Vagina (tissue), 2 donors: ENCODE data around the gene PLEKHM1.
"Not testable (repeated sequence)": the region's sequence is repeated elsewhere in the genome, so short reads cannot be mapped to it uniquely, and the experiment has no call there.

Source experiments
- POLR2A ChIP-seq, 2 donors: fragments of 450-650 bp; IDR thresholded peaks; one replicate each; pipeline ENCODE4 v1.6.1; 2017; ENCODE audit warnings: antibody characterized with exemption in 2 of 2, mild to moderate bottlenecking in 2 of 2, moderate library complexity in 2 of 2
- POLR2AphosphoS5 ChIP-seq, 2 donors: sonication (generic); formaldehyde crosslinking; IDR thresholded peaks; one replicate each; pipeline ENCODE4 v1.9.0; 2017; ENCODE audit warnings: antibody characterized with exemption in 2 of 2, mild to moderate bottlenecking in 2 of 2, low read depth in 1 of 2; ENCODE audit not compliant: insufficient read depth in 1 of 2
- TF ChIP-seq, protein P1 (sequence below), 3 experiments: fragments of 450-650 bp in 2 of 3; fragments of 200-600 bp in 1 of 3; sonication (generic) in 1 of 3; IDR thresholded peaks; one replicate each; pipeline ENCODE4 v1.5.1; 2017 to 2019; ENCODE audit warnings: antibody characterized with exemption in 3 of 3, mild to moderate bottlenecking in 2 of 3, moderate library complexity in 2 of 3

- TF ChIP-seq, protein P1, sequence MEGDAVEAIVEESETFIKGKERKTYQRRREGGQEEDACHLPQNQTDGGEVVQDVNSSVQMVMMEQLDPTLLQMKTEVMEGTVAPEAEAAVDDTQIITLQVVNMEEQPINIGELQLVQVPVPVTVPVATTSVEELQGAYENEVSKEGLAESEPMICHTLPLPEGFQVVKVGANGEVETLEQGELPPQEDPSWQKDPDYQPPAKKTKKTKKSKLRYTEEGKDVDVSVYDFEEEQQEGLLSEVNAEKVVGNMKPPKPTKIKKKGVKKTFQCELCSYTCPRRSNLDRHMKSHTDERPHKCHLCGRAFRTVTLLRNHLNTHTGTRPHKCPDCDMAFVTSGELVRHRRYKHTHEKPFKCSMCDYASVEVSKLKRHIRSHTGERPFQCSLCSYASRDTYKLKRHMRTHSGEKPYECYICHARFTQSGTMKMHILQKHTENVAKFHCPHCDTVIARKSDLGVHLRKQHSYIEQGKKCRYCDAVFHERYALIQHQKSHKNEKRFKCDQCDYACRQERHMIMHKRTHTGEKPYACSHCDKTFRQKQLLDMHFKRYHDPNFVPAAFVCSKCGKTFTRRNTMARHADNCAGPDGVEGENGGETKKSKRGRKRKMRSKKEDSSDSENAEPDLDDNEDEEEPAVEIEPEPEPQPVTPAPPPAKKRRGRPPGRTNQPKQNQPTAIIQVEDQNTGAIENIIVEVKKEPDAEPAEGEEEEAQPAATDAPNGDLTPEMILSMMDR (IDR thresholded peaks at IDR 0.05), result not testable (repeated sequence)
- not testable (repeated sequence) for TF ChIP-seq POLR2AphosphoS5 (IDR thresholded peaks at IDR 0.05; ENCODE audit: insufficient read depth in 1 of 2, low read depth in 1 of 2); POLR2A (IDR thresholded peaks at IDR 0.05)
These were observed 21.3 kb downstream of the PLEKHM1 start for GRCh38 chr17:45469204-45469563.
